H1 (cell line): ENCODE results near the gene GPR157. TPM values are rescaled to one million over a fixed set of nuclear protein-coding genes. Genes with fewer than 3 reads are reported as not detected.

Source experiments
- HDAC6 ChIP-seq: IDR thresholded peaks from one replicate; pipeline ENCODE4 v1.7.1; 2012; ENCODE audit warnings: low read depth, mild to moderate bottlenecking, inconsistent platforms, low read length, moderate library complexity
- SIN3A ChIP-seq, 2 experiments: IDR thresholded peaks in 1 of 2; conservative IDR thresholded peaks in 1 of 2; 2 replicates each; pipeline ENCODE4 v1.6.1; 2011 to 2012; ENCODE audit warnings: low read length in 2 of 2, improper control_type of control experiment in 1 of 2, low read depth in 1 of 2, mild to moderate bottlenecking in 1 of 2
- polyA plus RNA-seq, 7 experiments: library from polyadenylated mRNA; depleted of rRNA in 3 of 7; stranded (reverse) in 5 of 7; unstranded in 2 of 7; fragments of >200 nt in 5 of 7; fragments of 200-250 nt in 2 of 7; gene quantifications; 1 replicate in 5 of 7; 2 replicates in 1 of 7; 4 replicates in 1 of 7; pipeline versions ENCODE4 v1.2.1 to v1.2.3, GENCODE V29; 2011 to 2013; ENCODE audit warnings: missing spikeins in 2 of 7, mixed read lengths in 2 of 7
- total RNA-seq: library from RNA; stranded (reverse); fragmentation: NEBNext Ultra II Directional; extraction: Animal tissue kit (Norgen Biotek cat#: 25700); gene quantifications from 2 replicates; pipeline ENCODE4 v1.2.1, GENCODE V29; 2021
- TF ChIP-seq, protein P1 (sequence below): IDR thresholded peaks from 2 replicates; pipeline ENCODE4 v1.6.1; 2012; ENCODE audit warnings: inconsistent platforms

GPR157 gene
- total and polyA plus RNA-seq, 2 of the 8 experiments (the other 6 are each of a cell fraction or from before 2014, with no cell fraction given) = 1.0 to 11.0 TPM

DNA sequence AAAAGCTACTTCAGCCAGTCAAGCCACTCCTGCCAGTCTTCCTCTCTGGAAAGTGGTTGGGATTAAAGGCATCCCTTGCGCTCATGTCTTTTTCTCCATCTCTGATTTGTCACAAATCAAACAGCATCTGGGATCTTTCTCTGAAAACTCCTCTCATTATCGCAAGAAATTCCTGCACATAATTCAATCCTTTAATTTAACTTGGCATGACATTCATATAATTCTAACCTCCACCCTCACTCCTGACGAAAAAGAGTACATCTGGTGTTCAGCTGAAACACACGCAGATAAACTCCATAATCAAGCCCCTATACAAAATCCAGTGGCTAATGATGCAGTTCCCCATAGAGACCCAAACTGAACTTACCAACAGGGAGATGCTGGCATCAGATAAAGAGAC lies 40.1 kb downstream of the GPR157 start (continued):
- no peak for TF ChIP-seq SIN3A (conservative IDR thresholded peaks at IDR 0.05 in 1 of 2, IDR thresholded peaks at IDR 0.05 in 1 of 2; ENCODE audit: low read depth in 1 of 2, low read length in 2 of 2)
- TF ChIP-seq, protein P1, sequence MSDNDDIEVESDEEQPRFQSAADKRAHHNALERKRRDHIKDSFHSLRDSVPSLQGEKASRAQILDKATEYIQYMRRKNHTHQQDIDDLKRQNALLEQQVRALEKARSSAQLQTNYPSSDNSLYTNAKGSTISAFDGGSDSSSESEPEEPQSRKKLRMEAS = no peak
- no peak for TF ChIP-seq HDAC6
- TF ChIP-seq, all 59 proteins: peak for 0
